Iris pigment epithelial cell (primary cell): Measurements from ENCODE around the gene CHMP5.
A peak's percentile ranks its signal among the peaks of the same experiment; 100 is the strongest.

Experiments used
- DNase-seq: peaks from one replicate; pipeline ENCODE4 v3.0.0-alpha.2; 2011; ENCODE audit warnings: low read depth

CHMP5 gene

GRCh38 chr9:33244137-33244784 is 20.6 kb upstream of the CHMP5 start:
- DNase-seq, result no peak

GRCh38 chr9:33245341-33245740 is 19.5 kb upstream of the CHMP5 start:
- no peak for DNase-seq

GRCh38 chr9:33246269-33246860 is 18.5 kb upstream of the CHMP5 start:
- DNase-seq, result no peak

- DNase-seq, result no peak
Measured at GRCh38 chr9:33248606-33249005, 16.2 kb upstream of the CHMP5 start.

- DNase-seq, result no peak
Measured at GRCh38 chr9:33249087-33249658, 15.7 kb upstream of the CHMP5 start.

GRCh38 chr9:33249983-33250382 is 14.9 kb upstream of the CHMP5 start:
- DNase-seq, result no peak

- DNase-seq, result peak; percentile 77
Measured at GRCh38 chr9:33250458-33250995, 14.3 kb upstream of the CHMP5 start.

- DNase-seq, result no peak
Measured at GRCh38 chr9:33254211-33254610, 10.6 kb upstream of the CHMP5 start.

- no peak for DNase-seq
Measured at GRCh38 chr9:33255014-33255413, 9.8 kb upstream of the CHMP5 start.

GRCh38 chr9:33255471-33255870 is 9.4 kb upstream of the CHMP5 start:
- DNase-seq, result no peak

- no peak for DNase-seq
Measured at GRCh38 chr9:33256236-33256635, 8.6 kb upstream of the CHMP5 start.

GRCh38 chr9:33257276-33257675 is 7.6 kb upstream of the CHMP5 start:
- DNase-seq, result no peak

- DNase-seq, result no peak
Measured at GRCh38 chr9:33260372-33260771, 4.5 kb upstream of the CHMP5 start.

GRCh38 chr9:33263131-33264002 is 1.5 kb upstream of the CHMP5 start:
- peak; percentile 41 for DNase-seq

- no peak for DNase-seq
Measured at GRCh38 chr9:33264003-33264472, 811 bp upstream of the CHMP5 start.

- peak; percentile 23 for DNase-seq
Measured at GRCh38 chr9:33265211-33265865, 489 bp downstream of the CHMP5 start.

- no peak for DNase-seq
Measured at GRCh38 chr9:33267151-33267767, 2.4 kb downstream of the CHMP5 start.

- no peak for DNase-seq
Measured at GRCh38 chr9:33270146-33270545, 5.3 kb downstream of the CHMP5 start.

GRCh38 chr9:33272061-33272460 is 7.2 kb downstream of the CHMP5 start:
- DNase-seq, result no peak

GRCh38 chr9:33273266-33273971 is 8.6 kb downstream of the CHMP5 start:
- peak; percentile 18 for DNase-seq

GRCh38 chr9:33273972-33274328 is 9.1 kb downstream of the CHMP5 start:
- DNase-seq, result peak; percentile 57
